Erythroblast (primary cell): ENCODE measurements around the gene KLRK1.

Source experiments
- GATA1 ChIP-seq: IDR thresholded peaks from 2 replicates; pipeline ENCODE4 v1.6.1; 2011; ENCODE audit warnings: low read depth, mild to moderate bottlenecking, control low read depth, low read length, moderate library complexity
- POLR2A ChIP-seq: IDR thresholded peaks from 2 replicates; pipeline ENCODE4 v1.6.1; 2011; ENCODE audit warnings: mild to moderate bottlenecking, low read length

DNA sequence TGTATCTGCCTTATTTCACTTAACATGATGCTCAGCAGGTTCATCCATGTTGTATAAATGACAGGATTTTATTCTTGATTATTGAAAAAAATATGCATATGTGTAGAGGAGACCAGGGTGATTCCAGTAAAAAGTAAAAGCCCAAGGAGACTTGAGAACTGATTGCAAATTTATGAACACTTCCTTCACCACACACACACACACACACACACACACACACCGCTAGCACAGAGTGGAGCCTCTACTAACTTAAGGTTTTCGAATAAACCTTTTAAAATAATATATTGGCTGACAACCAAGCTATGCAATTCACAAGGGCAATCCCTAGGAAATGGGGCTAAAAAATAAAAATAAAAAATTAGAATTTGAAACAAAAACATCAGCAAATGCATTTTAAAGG, 8.3 kb upstream of the KLRK1 start:
- TF ChIP-seq POLR2A = no peak
- no peak for TF ChIP-seq GATA1
